Upper lobe of left lung (tissue), 4 donors: ENCODE measurements around the gene CEP135.

Source experiments
- CTCF ChIP-seq, 6 experiments: fragments of 450-650 bp in 4 of 6; fragments of 200-600 bp in 2 of 6; sonication (generic) in 2 of 6; IDR thresholded peaks; one replicate each; pipeline ENCODE4 v1.5.1; 2016 to 2019; ENCODE audit warnings: antibody characterized with exemption in 6 of 6
- POLR2A ChIP-seq, 4 donors: fragments of 450-650 bp; IDR thresholded peaks; one replicate each; pipeline ENCODE4 v1.5.1; 2016 to 2017; ENCODE audit warnings: antibody characterized with exemption in 4 of 4, mild to moderate bottlenecking in 2 of 4
- POLR2AphosphoS5 ChIP-seq, 2 donors: sonication (generic); formaldehyde crosslinking; IDR thresholded peaks; one replicate each; pipeline ENCODE4 v1.5.1; 2017; ENCODE audit warnings: antibody characterized with exemption in 2 of 2

GRCh38 chr4:56051710-56052075, 102.9 kb downstream of the CEP135 start:
- TF ChIP-seq POLR2A (IDR thresholded peaks at IDR 0.05) (no peak), CTCF (IDR thresholded peaks at IDR 0.05) (no peak), POLR2AphosphoS5 (IDR thresholded peaks at IDR 0.05) (no peak)
